Transverse colon (tissue), 4 donors: Measurements from ENCODE around the gene DSCAM. TPM values are rescaled to one million over a fixed set of nuclear protein-coding genes. Genes with fewer than 3 reads are reported as not detected.

Experiments used
- DNase-seq: peaks from one replicate; pipeline ENCODE4 v3.0.0-alpha.2; 2019
- H3K27ac ChIP-seq, 4 donors: fragments of 200-600 bp; sonication (generic); 2 replicates each; pipeline ENCODE4 v1.5.1; 2016 to 2018; ENCODE audit warnings: inconsistent platforms in 4 of 4
- H3K27me3 ChIP-seq: fragments of 200-600 bp; sonication (generic); 2 replicates; pipeline ENCODE4 v1.5.1; 2017; ENCODE audit warnings: inconsistent platforms
- H3K36me3 ChIP-seq, 4 donors: fragments of 200-600 bp; sonication (generic); 2 replicates each; pipeline ENCODE4 v1.5.1; 2017 to 2019; ENCODE audit warnings: inconsistent platforms in 4 of 4
- H3K4me1 ChIP-seq, 4 donors: fragments of 200-600 bp; sonication (generic); 2 replicates each; pipeline ENCODE4 v1.5.1; 2017 to 2020; ENCODE audit warnings: inconsistent platforms in 4 of 4
- H3K4me3 ChIP-seq, 4 donors: fragments of 200-600 bp; sonication (generic); 1 replicate in 1 of 4; 2 replicates in 3 of 4; pipeline versions ENCODE4 v1.5.1 to v1.6.1; 2017 to 2019; ENCODE audit warnings: inconsistent platforms in 4 of 4
- H3K9me3 ChIP-seq, 2 donors: fragments of 200-600 bp; sonication (generic); 2 replicates each; pipeline ENCODE4 v1.5.1; 2017 to 2019; ENCODE audit warnings: inconsistent platforms in 2 of 2
- CTCF ChIP-seq, 5 experiments: fragments of 200-600 bp in 3 of 5; fragments of 450-650 bp in 2 of 5; sonication (generic) in 3 of 5; IDR thresholded peaks; 1 replicate in 2 of 5; 2 replicates in 3 of 5; pipeline ENCODE4 v1.5.1; 2016 to 2017; ENCODE audit warnings: antibody characterized with exemption in 5 of 5, inconsistent platforms in 3 of 5, mild to moderate bottlenecking in 2 of 5, moderate library complexity in 1 of 5
- EP300 ChIP-seq: sonication (generic); formaldehyde crosslinking; IDR thresholded peaks from one replicate; pipeline ENCODE4 v1.6.1; 2017; ENCODE audit warnings: antibody characterized with exemption, low read depth
- POLR2A ChIP-seq: fragments of 450-650 bp; IDR thresholded peaks from one replicate; pipeline ENCODE4 v1.6.1; 2016; ENCODE audit warnings: antibody characterized with exemption, mild to moderate bottlenecking, moderate library complexity
- POLR2AphosphoS5 ChIP-seq, 3 donors: sonication (generic); formaldehyde crosslinking; IDR thresholded peaks; one replicate each; pipeline ENCODE4 v1.6.1; 2016; ENCODE audit warnings: antibody characterized with exemption in 3 of 3
- WGBS, 2 donors: methylation state at CpG; one replicate each; pipeline ENCODE4 v1.1.5; 2018; ENCODE audit warnings: low coverage in 1 of 2; 5-methylcytosine and 5-hydroxymethylcytosine counted together
- in situ Hi-C, 4 donors: fragments of 200-750 bp; cut with MboI; loops; one replicate each; pipeline versions ENCODE4 v1.15.0 to v1.15.1; 2017; ENCODE audit warnings: low sequenced_read_pairs in 3 of 4, low pct_ligation_motif_present in 1 of 4, low pct_unique_long_range_greater_than_20kb in 1 of 4
- intact Hi-C: fragments of 100-400 bp; cut with DNase I; formaldehyde crosslinking; loops from one replicate; pipeline ENCODE4 v1.15.1; 2023; ENCODE audit warnings: low total_unique reads
- total RNA-seq, 4 donors: library from RNA; depleted of rRNA; stranded (reverse); fragments of >200 nt; gene quantifications; one replicate each; pipeline ENCODE4 v1.1.0, GENCODE V29; 2016

DSCAM gene
- total RNA-seq, 4 donors from 2014 or later = 0.16 TPM; not detected in 3

GRCh38 chr21:40827509-40827908, 19.4 kb downstream of the DSCAM start:
- H3K36me3 ChIP-seq = no peaks in the 10 kb centered on the region
- no peaks in the 10 kb centered on the region for H3K9me3 ChIP-seq
- no peaks in the 10 kb centered on the region for H3K27me3 ChIP-seq
- no peak overlapping the region for H3K4me3 ChIP-seq
- no peak overlapping the region for H3K27ac ChIP-seq
- intact Hi-C loops (no loop called here), in situ Hi-C loops (no loop called here)
- no peaks in the 10 kb centered on the region for H3K4me1 ChIP-seq
- no peak for DNase-seq
- 92 to 93% methylated on average over 4 of the region's 4 CpGs for WGBS, 2 donors
- TF ChIP-seq POLR2AphosphoS5 (IDR thresholded peaks at IDR 0.05) (no peak), CTCF (IDR thresholded peaks at IDR 0.05) (no peak), POLR2A (no peak), EP300 (no peak)

- WGBS, 2 donors = 81 to 82% methylated on average over 7 of the region's 7 CpGs
- intact Hi-C loops = no loop called here
- in situ Hi-C loops = no loop called here
Observed at GRCh38 chr21:40819071-40819900, 27.7 kb downstream of the DSCAM start.

GRCh38 chr21:40813918-40814317, 33.0 kb downstream of the DSCAM start:
- 83 to 100% methylated on average over 2 to 4 of the region's 4 CpGs for WGBS, 2 donors
- Histone ChIP-seq H3K27me3 (no peaks in the 10 kb centered on the region), H3K36me3 (no peaks in the 10 kb centered on the region), H3K9me3 (no peaks in the 10 kb centered on the region), H3K4me1 (no peaks in the 10 kb centered on the region), H3K27ac (no peak overlapping the region), H3K4me3 (no peak overlapping the region)
- in situ Hi-C loops (no loop called here), intact Hi-C loops (no loop called here)
- no peak for DNase-seq
- no peak for TF ChIP-seq EP300
- no peak for TF ChIP-seq POLR2AphosphoS5 (IDR thresholded peaks at IDR 0.05)
- TF ChIP-seq CTCF (IDR thresholded peaks at IDR 0.05) = no peak
- no peak for TF ChIP-seq POLR2A

More at GRCh38 chr21:40819071-40819900, 27.7 kb downstream of the DSCAM start:
- Histone ChIP-seq H3K27ac (no peak overlapping the region), H3K36me3 (no peaks in the 10 kb centered on the region), H3K27me3 (no peaks in the 10 kb centered on the region), H3K9me3 (no peaks in the 10 kb centered on the region), H3K4me1 (no peaks in the 10 kb centered on the region), H3K4me3 (no peak overlapping the region)
- TF ChIP-seq EP300 (no peak), CTCF (IDR thresholded peaks at IDR 0.05) (no peak), POLR2A (no peak), POLR2AphosphoS5 (IDR thresholded peaks at IDR 0.05) (no peak)
- no peak for DNase-seq

DNA sequence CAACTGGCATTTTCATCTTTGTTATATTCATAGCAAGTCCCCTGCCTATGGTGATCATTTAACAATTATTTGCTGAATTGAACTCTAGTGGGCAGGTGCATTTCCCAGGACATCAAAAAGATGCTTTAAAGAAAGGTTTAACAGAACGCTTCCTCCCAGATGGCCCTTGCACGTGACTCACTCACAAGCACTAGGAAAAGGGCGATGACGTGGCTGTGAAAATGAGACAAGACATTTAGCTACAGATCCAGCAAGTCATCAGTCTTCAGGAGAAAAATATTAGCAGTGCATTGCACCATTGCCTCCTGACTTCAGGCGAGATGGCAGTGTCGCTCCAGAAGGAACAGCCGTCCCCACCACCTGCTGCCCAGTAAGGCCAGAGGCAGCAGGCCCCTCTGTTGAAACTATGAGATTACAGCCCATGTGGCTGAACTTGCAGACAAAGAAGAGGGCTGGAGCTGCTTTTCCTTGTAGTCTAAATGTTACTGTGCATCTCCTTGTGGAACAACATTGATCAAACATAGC, 37.2 kb downstream of the DSCAM start:
- no peaks in the 10 kb centered on the region for H3K4me1 ChIP-seq
- no peak for TF ChIP-seq EP300
- TF ChIP-seq CTCF (IDR thresholded peaks at IDR 0.05) = no peak
- TF ChIP-seq POLR2AphosphoS5 (IDR thresholded peaks at IDR 0.05) = no peak
- no peak for TF ChIP-seq POLR2A
- no peaks in the 10 kb centered on the region for H3K36me3 ChIP-seq
- no peak overlapping the region for H3K4me3 ChIP-seq
- no peaks in the 10 kb centered on the region for H3K9me3 ChIP-seq
- H3K27me3 ChIP-seq = no peaks in the 10 kb centered on the region
- no peak overlapping the region for H3K27ac ChIP-seq
- intact Hi-C loops (no loop called here), in situ Hi-C loops (no loop called here)
- DNase-seq = no peak
- WGBS, 2 donors = 83% methylated on average over 4 to 7 of the region's 7 CpGs
